HepG2 (cell line): Measurements from ENCODE around the gene CDK14.

Source experiments
- ZBTB1 ChIP-seq: sonication (generic); formaldehyde crosslinking; IDR thresholded peaks from 2 replicates; pipeline ENCODE4 v1.4.0; 2020; ENCODE audit warnings: missing genetic modification reagents, borderline replicate concordance
- TF ChIP-seq, protein P1 (sequence below): sonication (generic); formaldehyde crosslinking; IDR thresholded peaks from 2 replicates; pipeline ENCODE4 v1.5.0; 2020; ENCODE audit warnings: mild to moderate bottlenecking, missing genetic modification reagents, moderate library complexity
- TF ChIP-seq, protein P2 (sequence below), 2 experiments: fragments of 450-650 bp in 1 of 2; sonication (generic) in 1 of 2; formaldehyde crosslinking; IDR thresholded peaks; 2 replicates each; pipeline versions ENCODE4 v1.5.0 to v1.8.0; 2020 to 2022; ENCODE audit warnings: mild to moderate bottlenecking in 1 of 2, missing genetic modification reagents in 1 of 2
- TF ChIP-seq, protein P3 (sequence below): sonication (generic); formaldehyde crosslinking; IDR thresholded peaks from 2 replicates; pipeline ENCODE4 v1.9.0; 2022; ENCODE audit warnings: missing genetic modification reagents, mild to moderate bottlenecking, borderline replicate concordance

DNA sequence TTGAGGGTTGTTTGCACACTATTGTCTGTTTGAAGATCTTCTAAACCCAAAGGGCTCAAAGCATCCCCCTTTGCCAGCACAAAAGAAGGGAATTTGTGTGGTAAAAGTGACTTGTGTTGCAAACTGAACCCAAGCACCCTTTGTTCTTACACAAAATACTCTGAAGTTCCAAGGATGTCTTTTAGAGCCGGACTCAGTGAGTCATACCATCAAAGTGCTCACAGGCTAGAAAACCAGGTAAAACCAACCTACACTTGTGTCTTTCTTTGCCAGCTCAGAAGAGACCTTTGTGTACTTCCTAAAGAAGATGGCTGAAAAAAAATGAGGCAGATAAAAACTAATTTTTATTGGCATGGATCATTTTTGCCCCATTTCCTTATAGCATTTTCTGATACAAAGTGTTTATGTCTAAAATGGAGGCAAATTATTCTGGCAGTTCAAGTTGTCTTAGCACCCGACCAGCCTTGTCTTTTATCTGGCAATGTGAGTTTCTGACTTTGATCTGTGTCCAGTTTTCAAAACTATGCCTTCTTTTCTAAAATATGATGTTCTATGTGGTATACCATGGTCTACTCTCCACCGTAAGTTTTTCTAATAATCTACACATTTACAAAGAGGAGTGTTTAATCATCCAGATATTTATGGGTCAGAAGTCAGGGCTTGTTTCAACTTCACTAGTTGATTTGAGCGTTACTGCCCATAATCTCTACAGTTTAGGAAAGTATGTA lies 539.7 kb downstream of the CDK14 start:
- TF ChIP-seq ZBTB1 = no peak
- TF ChIP-seq, protein P1, sequence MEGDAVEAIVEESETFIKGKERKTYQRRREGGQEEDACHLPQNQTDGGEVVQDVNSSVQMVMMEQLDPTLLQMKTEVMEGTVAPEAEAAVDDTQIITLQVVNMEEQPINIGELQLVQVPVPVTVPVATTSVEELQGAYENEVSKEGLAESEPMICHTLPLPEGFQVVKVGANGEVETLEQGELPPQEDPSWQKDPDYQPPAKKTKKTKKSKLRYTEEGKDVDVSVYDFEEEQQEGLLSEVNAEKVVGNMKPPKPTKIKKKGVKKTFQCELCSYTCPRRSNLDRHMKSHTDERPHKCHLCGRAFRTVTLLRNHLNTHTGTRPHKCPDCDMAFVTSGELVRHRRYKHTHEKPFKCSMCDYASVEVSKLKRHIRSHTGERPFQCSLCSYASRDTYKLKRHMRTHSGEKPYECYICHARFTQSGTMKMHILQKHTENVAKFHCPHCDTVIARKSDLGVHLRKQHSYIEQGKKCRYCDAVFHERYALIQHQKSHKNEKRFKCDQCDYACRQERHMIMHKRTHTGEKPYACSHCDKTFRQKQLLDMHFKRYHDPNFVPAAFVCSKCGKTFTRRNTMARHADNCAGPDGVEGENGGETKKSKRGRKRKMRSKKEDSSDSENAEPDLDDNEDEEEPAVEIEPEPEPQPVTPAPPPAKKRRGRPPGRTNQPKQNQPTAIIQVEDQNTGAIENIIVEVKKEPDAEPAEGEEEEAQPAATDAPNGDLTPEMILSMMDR (CRISPR knock-in tag) = no peak
- TF ChIP-seq, protein P2, sequence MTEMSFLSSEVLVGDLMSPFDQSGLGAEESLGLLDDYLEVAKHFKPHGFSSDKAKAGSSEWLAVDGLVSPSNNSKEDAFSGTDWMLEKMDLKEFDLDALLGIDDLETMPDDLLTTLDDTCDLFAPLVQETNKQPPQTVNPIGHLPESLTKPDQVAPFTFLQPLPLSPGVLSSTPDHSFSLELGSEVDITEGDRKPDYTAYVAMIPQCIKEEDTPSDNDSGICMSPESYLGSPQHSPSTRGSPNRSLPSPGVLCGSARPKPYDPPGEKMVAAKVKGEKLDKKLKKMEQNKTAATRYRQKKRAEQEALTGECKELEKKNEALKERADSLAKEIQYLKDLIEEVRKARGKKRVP (CRISPR knock-in tag; IDR thresholded peaks at IDR 0.05) = no peak
- TF ChIP-seq, protein P3, sequence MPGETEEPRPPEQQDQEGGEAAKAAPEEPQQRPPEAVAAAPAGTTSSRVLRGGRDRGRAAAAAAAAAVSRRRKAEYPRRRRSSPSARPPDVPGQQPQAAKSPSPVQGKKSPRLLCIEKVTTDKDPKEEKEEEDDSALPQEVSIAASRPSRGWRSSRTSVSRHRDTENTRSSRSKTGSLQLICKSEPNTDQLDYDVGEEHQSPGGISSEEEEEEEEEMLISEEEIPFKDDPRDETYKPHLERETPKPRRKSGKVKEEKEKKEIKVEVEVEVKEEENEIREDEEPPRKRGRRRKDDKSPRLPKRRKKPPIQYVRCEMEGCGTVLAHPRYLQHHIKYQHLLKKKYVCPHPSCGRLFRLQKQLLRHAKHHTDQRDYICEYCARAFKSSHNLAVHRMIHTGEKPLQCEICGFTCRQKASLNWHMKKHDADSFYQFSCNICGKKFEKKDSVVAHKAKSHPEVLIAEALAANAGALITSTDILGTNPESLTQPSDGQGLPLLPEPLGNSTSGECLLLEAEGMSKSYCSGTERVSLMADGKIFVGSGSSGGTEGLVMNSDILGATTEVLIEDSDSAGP = no peak
